ENCODE results near the gene ADAMTS18. TPM values are rescaled to one million over a fixed set of nuclear protein-coding genes. Genes with fewer than 3 reads are reported as not detected.

The ADAMTS18 gene
- total and polyA plus RNA-seq, 7 experiments from 2014 or later: not detected

DNA sequence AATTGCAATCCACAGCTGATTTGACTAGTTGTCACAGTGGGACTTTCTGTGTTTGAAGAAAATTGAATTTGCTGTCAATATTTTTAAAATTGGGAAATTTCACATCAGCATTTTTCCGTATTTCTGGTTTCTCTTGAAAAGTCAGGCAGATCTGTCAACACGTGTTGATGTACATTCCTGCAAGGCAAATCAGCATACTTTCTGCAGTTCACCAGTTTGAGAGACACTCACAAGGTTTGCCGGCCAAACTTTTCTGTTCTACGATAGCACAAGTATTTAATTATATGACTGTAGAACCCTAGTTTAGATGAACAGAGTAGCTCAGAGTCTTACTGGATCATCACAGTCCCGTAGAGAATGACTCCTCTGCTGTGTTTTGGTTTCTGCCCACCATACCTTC, 102.0 kb downstream of the ADAMTS18 start:
- peaks cover 0 to 9% (median 4%) of the 10 kb centered on the region in 5 donors for H3K27me3 Mint-ChIP-seq
- no peak overlapping the region for H3K4me3 Mint-ChIP-seq
- ATAC-seq (no peak), DNase-seq (no peak)
- H3K9me3 Mint-ChIP-seq: no peaks in the 10 kb centered on the region
- Histone ChIP-seq H3K9me3 (ENCODE audit: control insufficient read depth in 2 of 3, low read length in 3 of 3) (no peaks in the 10 kb centered on the region), H3K4me3 (ENCODE audit: low read length) (no peak overlapping the region), H3K27me3 (ENCODE audit: control insufficient read depth in 2 of 2, insufficient read depth in 2 of 2, low read length in 2 of 2) (no peaks in the 10 kb centered on the region), H3K36me3 (ENCODE audit: control insufficient read depth in 2 of 3, insufficient read depth in 3 of 3, low read length in 3 of 3) (no peaks in the 10 kb centered on the region), H3K4me1 (ENCODE audit: control insufficient read depth in 2 of 2, insufficient read depth in 2 of 2, low read length in 2 of 2) (no peaks in the 10 kb centered on the region), H3K27ac (ENCODE audit: low read depth, low read length) (no peak overlapping the region)
- H3K36me3 Mint-ChIP-seq: no peaks in the 10 kb centered on the region
- CTCF ChIA-PET: no interaction called here
- intact Hi-C loops (cut with micrococcal nuclease): no loop called here
- peaks cover 0 to 16% (median 0%) of the 10 kb centered on the region in 7 donors for H3K4me1 Mint-ChIP-seq
- H3K27ac Mint-ChIP-seq: no peak overlapping the region
- POLR2A ChIA-PET: no interaction called here

- ATAC-seq (no peak), DNase-seq (no peak)
- ChIA-PET CTCF (no interaction called here), POLR2A (no interaction called here)
- Mint-ChIP-seq H3K27me3 (peaks cover 0 to 16% (median 4%) of the 10 kb centered on the region in 5 donors), H3K4me1 (peaks cover 0 to 18% (median 0%) of the 10 kb centered on the region in 7 donors), H3K27ac (peak overlapping the region in 1 of 9 donors; percentile 12), H3K9me3 (no peaks in the 10 kb centered on the region), H3K36me3 (no peaks in the 10 kb centered on the region), H3K4me3 (no peak overlapping the region)
- Histone ChIP-seq H3K9me3 (ENCODE audit: control insufficient read depth in 2 of 3, low read length in 3 of 3) (no peaks in the 10 kb centered on the region), H3K4me1 (ENCODE audit: control insufficient read depth in 2 of 2, insufficient read depth in 2 of 2, low read length in 2 of 2) (no peaks in the 10 kb centered on the region), H3K36me3 (ENCODE audit: control insufficient read depth in 2 of 3, insufficient read depth in 3 of 3, low read length in 3 of 3) (no peaks in the 10 kb centered on the region), H3K4me3 (ENCODE audit: low read length) (no peak overlapping the region), H3K27ac (ENCODE audit: low read depth, low read length) (no peak overlapping the region), H3K27me3 (ENCODE audit: control insufficient read depth in 2 of 2, insufficient read depth in 2 of 2, low read length in 2 of 2) (no peaks in the 10 kb centered on the region)
- intact Hi-C loops (cut with micrococcal nuclease): no loop called here
These were observed 102.8 kb downstream of the ADAMTS18 start for GRCh38 chr16:77331802-77332586.

- Histone ChIP-seq H3K4me1 (ENCODE audit: control insufficient read depth in 2 of 2, insufficient read depth in 2 of 2, low read length in 2 of 2) (no peaks in the 10 kb centered on the region), H3K4me3 (ENCODE audit: low read length) (no peak overlapping the region), H3K9me3 (ENCODE audit: control insufficient read depth in 2 of 3, low read length in 3 of 3) (no peaks in the 10 kb centered on the region), H3K36me3 (ENCODE audit: control insufficient read depth in 2 of 3, insufficient read depth in 3 of 3, low read length in 3 of 3) (no peaks in the 10 kb centered on the region), H3K27ac (ENCODE audit: low read depth, low read length) (no peak overlapping the region), H3K27me3 (ENCODE audit: control insufficient read depth in 2 of 2, insufficient read depth in 2 of 2, low read length in 2 of 2) (no peaks in the 10 kb centered on the region)
- no peak overlapping the region for H3K27ac Mint-ChIP-seq
- H3K4me1 Mint-ChIP-seq: peaks cover 0 to 18% (median 0%) of the 10 kb centered on the region in 7 donors
- H3K9me3 Mint-ChIP-seq: peaks cover 0 to under 1% (median 0%) of the 10 kb centered on the region in 11 donors
- ChIA-PET CTCF (no interaction called here), POLR2A (no interaction called here)
- H3K36me3 Mint-ChIP-seq: no peaks in the 10 kb centered on the region
- intact Hi-C loops (cut with micrococcal nuclease): no loop called here
- H3K27me3 Mint-ChIP-seq: peaks cover 0 to 20% (median 4%) of the 10 kb centered on the region in 5 donors
- no peak overlapping the region for H3K4me3 Mint-ChIP-seq
- no peak for ATAC-seq
- DNase-seq: no peak
These were observed 103.8 kb downstream of the ADAMTS18 start for GRCh38 chr16:77331043-77331442.

DNA sequence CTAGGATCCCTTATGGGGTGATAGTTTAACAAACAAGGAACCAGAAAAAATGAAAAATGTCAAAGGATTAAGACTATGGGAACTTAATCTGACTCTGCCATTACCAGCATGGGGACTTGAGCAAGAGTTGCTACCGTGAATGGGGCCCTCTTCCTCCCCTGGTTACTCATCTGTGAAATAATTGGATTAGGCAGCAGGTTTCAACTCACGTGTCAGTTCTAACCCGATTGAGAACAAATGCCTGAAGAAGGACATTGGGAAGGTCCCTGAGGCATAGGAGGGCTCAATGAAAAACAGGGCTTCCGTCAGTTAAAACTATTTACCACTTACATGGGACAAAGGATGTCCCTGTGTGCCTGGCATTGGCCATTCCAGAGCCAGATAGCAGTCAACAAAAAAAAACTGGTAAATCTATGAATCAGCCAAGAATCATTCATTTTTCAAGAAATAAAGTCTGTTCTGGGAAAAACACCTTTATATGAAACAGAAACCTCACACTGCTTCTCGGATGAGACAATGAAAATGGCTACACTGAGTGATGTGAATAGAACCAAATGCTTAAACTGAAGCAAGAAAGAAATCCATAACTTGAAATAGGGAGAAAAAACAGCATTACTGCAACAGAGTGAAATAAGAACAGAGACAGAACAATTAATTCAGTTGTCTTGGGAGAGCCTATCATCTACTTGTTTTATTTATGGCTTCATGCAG, 104.3 kb downstream of the ADAMTS18 start:
- intact Hi-C loops (cut with micrococcal nuclease): no loop called here
- ATAC-seq (no peak), DNase-seq (no peak)
- Mint-ChIP-seq H3K27me3 (peaks cover 0 to 20% (median 4%) of the 10 kb centered on the region in 5 donors), H3K4me3 (no peak overlapping the region), H3K36me3 (no peaks in the 10 kb centered on the region), H3K27ac (no peak overlapping the region), H3K4me1 (peaks cover 0 to 18% (median 0%) of the 10 kb centered on the region in 7 donors), H3K9me3 (peaks cover 0 to 2% (median 0%) of the 10 kb centered on the region in 11 donors)
- H3K27me3 ChIP-seq (ENCODE audit: control insufficient read depth in 2 of 2, insufficient read depth in 2 of 2, low read length in 2 of 2): no peaks in the 10 kb centered on the region
- no peaks in the 10 kb centered on the region for H3K9me3 ChIP-seq (ENCODE audit: control insufficient read depth in 2 of 3, low read length in 3 of 3)
- ChIA-PET CTCF (no interaction called here), POLR2A (no interaction called here)
- H3K4me3 ChIP-seq (ENCODE audit: low read length): no peak overlapping the region
- no peaks in the 10 kb centered on the region for H3K36me3 ChIP-seq (ENCODE audit: control insufficient read depth in 2 of 3, insufficient read depth in 3 of 3, low read length in 3 of 3)
- H3K27ac ChIP-seq (ENCODE audit: low read depth, low read length): no peak overlapping the region
- H3K4me1 ChIP-seq (ENCODE audit: control insufficient read depth in 2 of 2, insufficient read depth in 2 of 2, low read length in 2 of 2): no peaks in the 10 kb centered on the region

- Mint-ChIP-seq H3K4me3 (no peak overlapping the region), H3K27me3 (peaks cover 0 to 20% (median 4%) of the 10 kb centered on the region in 5 donors), H3K27ac (no peak overlapping the region), H3K9me3 (peaks cover 0 to 2% (median 0%) of the 10 kb centered on the region in 11 donors), H3K36me3 (no peaks in the 10 kb centered on the region), H3K4me1 (peaks cover 0 to 26% (median 0%) of the 10 kb centered on the region in 7 donors)
- DNase-seq: no peak
- Histone ChIP-seq H3K4me1 (ENCODE audit: control insufficient read depth in 2 of 2, insufficient read depth in 2 of 2, low read length in 2 of 2) (no peaks in the 10 kb centered on the region), H3K9me3 (ENCODE audit: control insufficient read depth in 2 of 3, low read length in 3 of 3) (no peaks in the 10 kb centered on the region), H3K27me3 (ENCODE audit: control insufficient read depth in 2 of 2, insufficient read depth in 2 of 2, low read length in 2 of 2) (no peaks in the 10 kb centered on the region), H3K4me3 (ENCODE audit: low read length) (no peak overlapping the region), H3K27ac (ENCODE audit: low read depth, low read length) (no peak overlapping the region), H3K36me3 (ENCODE audit: control insufficient read depth in 2 of 3, insufficient read depth in 3 of 3, low read length in 3 of 3) (no peaks in the 10 kb centered on the region)
- no peak for ATAC-seq
- intact Hi-C loops (cut with micrococcal nuclease): no loop called here
- CTCF ChIA-PET: no interaction called here
- POLR2A ChIA-PET: no interaction called here
These were observed 106.1 kb downstream of the ADAMTS18 start for GRCh38 chr16:77328768-77329167.

DNA sequence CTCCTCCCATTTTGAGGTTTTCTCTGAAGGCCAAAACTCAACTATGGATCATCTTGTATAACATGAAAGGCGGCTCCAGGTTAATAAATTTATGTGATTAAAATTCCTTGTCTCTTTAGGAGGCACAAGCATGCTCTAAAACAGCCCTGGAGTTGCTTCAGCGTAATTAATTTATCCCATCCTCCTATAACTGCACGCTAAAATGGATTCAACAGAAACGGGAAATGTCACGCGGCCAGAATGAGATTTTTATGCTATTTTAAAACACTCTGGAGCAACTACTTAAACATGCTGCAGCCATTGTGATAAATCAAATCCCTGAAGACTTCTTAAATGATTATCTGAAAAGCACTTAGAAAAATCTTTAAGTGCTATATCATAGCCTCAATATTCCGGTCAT, 106.6 kb downstream of the ADAMTS18 start:
- intact Hi-C loops (cut with micrococcal nuclease): no loop called here
- Histone ChIP-seq H3K4me3 (ENCODE audit: low read length) (no peak overlapping the region), H3K4me1 (ENCODE audit: control insufficient read depth in 2 of 2, insufficient read depth in 2 of 2, low read length in 2 of 2) (no peaks in the 10 kb centered on the region), H3K27ac (ENCODE audit: low read depth, low read length) (no peak overlapping the region), H3K27me3 (ENCODE audit: control insufficient read depth in 2 of 2, insufficient read depth in 2 of 2, low read length in 2 of 2) (no peaks in the 10 kb centered on the region), H3K36me3 (ENCODE audit: control insufficient read depth in 2 of 3, insufficient read depth in 3 of 3, low read length in 3 of 3) (no peaks in the 10 kb centered on the region), H3K9me3 (ENCODE audit: control insufficient read depth in 2 of 3, low read length in 3 of 3) (no peaks in the 10 kb centered on the region)
- CTCF ChIA-PET: no interaction called here
- H3K9me3 Mint-ChIP-seq: peaks cover 0 to 2% (median 0%) of the 10 kb centered on the region in 11 donors
- ATAC-seq (no peak), DNase-seq (no peak)
- H3K4me1 Mint-ChIP-seq: peaks cover 0 to 26% (median 0%) of the 10 kb centered on the region in 7 donors
- H3K4me3 Mint-ChIP-seq: no peak overlapping the region
- no peaks in the 10 kb centered on the region for H3K36me3 Mint-ChIP-seq
- no peak overlapping the region for H3K27ac Mint-ChIP-seq
- POLR2A ChIA-PET: no interaction called here
- H3K27me3 Mint-ChIP-seq: peaks cover 0 to 20% (median 4%) of the 10 kb centered on the region in 5 donors
